LHCN-M2 (cell line): ENCODE results near the gene PDE11A. TPM values are rescaled to one million over a fixed set of nuclear protein-coding genes. Genes with fewer than 3 reads are reported as not detected.
A peak's percentile ranks its signal among the peaks of the same experiment; 100 is the strongest.
"Not testable (repeated sequence)": the region's sequence is repeated elsewhere in the genome, so short reads cannot be mapped to it uniquely, and the experiment has no call there.

Experiments
- DNase-seq: peaks from one replicate; pipeline ENCODE4 v3.0.0-alpha.2; 2012; ENCODE audit warnings: low read depth
- total RNA-seq: library from RNA; depleted of rRNA; stranded (reverse); fragments of >200 nt; gene quantifications from 2 replicates; pipeline ENCODE4 v1.2.3, GENCODE V29; 2014

PDE11A gene
- total RNA-seq, 1 experiment from 2014 or later, result not detected

GRCh38 chr2:178009813-178010212 lies 62.8 kb downstream of the PDE11A start:
- DNase-seq, result no peak

GRCh38 chr2:178008636-178009289 lies 63.8 kb downstream of the PDE11A start:
- peak; percentile 82 for DNase-seq

- DNase-seq, result no peak
These were observed 65.9 kb downstream of the PDE11A start for GRCh38 chr2:178006710-178007109.

GRCh38 chr2:178005756-178006155 lies 66.8 kb downstream of the PDE11A start:
- no peak for DNase-seq

GRCh38 chr2:178002038-178002437 lies 70.5 kb downstream of the PDE11A start:
- no peak for DNase-seq

GRCh38 chr2:177998996-177999395 lies 73.6 kb downstream of the PDE11A start:
- DNase-seq, result no peak

- peak; percentile 60 for DNase-seq
These were observed 74.6 kb downstream of the PDE11A start for GRCh38 chr2:177998006-177998405.

- DNase-seq, result no peak
These were observed 79.6 kb downstream of the PDE11A start for GRCh38 chr2:177992992-177993391.

GRCh38 chr2:177989029-177989885 lies 83.3 kb downstream of the PDE11A start:
- no peak for DNase-seq

- peak; percentile 26 for DNase-seq
These were observed 87.8 kb downstream of the PDE11A start for GRCh38 chr2:177984749-177985148.

GRCh38 chr2:177983183-177983788 lies 89.3 kb downstream of the PDE11A start:
- DNase-seq, result peak; percentile 46

GRCh38 chr2:177972782-177973181 lies 99.8 kb downstream of the PDE11A start:
- DNase-seq, result no peak

- DNase-seq, result no peak
These were observed 100.5 kb downstream of the PDE11A start for GRCh38 chr2:177972123-177972522.

- no peak for DNase-seq
These were observed 101.7 kb downstream of the PDE11A start for GRCh38 chr2:177970670-177971454.

- no peak for DNase-seq
These were observed 107.7 kb downstream of the PDE11A start for GRCh38 chr2:177964892-177965291.

GRCh38 chr2:177952151-177952550 lies 120.4 kb downstream of the PDE11A start:
- no peak for DNase-seq

GRCh38 chr2:177947598-177947997 lies 125.0 kb downstream of the PDE11A start:
- not testable (repeated sequence) for DNase-seq

- DNase-seq, result not testable (repeated sequence)
These were observed 128.0 kb downstream of the PDE11A start for GRCh38 chr2:177944530-177944929.

GRCh38 chr2:177942731-177943130 lies 129.8 kb downstream of the PDE11A start:
- DNase-seq, result no peak

GRCh38 chr2:177939211-177939610 lies 133.4 kb downstream of the PDE11A start:
- no peak for DNase-seq

- DNase-seq, result no peak
These were observed 141.7 kb downstream of the PDE11A start for GRCh38 chr2:177930916-177931315.
